Cardiac muscle cell (in vitro differentiated cells and primary cell): ENCODE data around the gene EPS8L3. TPM values are rescaled to one million over a fixed set of nuclear protein-coding genes. Genes with fewer than 3 reads are reported as not detected.

Experiments
- DNase-seq, 2 donors: peaks; one replicate each; pipeline versions ENCODE4 v3.0.0 to v3.0.0-alpha.2; 2010 to 2017; ENCODE audit warnings: low read depth in 1 of 2, low spot score in 1 of 2
- H3K27ac ChIP-seq: fragments of 200-600 bp; sonication (generic); 2 replicates; pipeline ENCODE4 v1.5.1; 2016
- H3K27me3 ChIP-seq: fragments of 200-600 bp; sonication (generic); 2 replicates; pipeline ENCODE4 v1.6.0; 2016; ENCODE audit warnings: control low read depth
- H3K36me3 ChIP-seq: fragments of 200-600 bp; sonication (generic); 2 replicates; pipeline ENCODE4 v1.5.1; 2016; ENCODE audit warnings: control low read depth
- H3K4me1 ChIP-seq: fragments of 200-600 bp; sonication (generic); 2 replicates; pipeline ENCODE4 v1.8.1; 2017; ENCODE audit warnings: low read depth, mild to moderate bottlenecking, mixed run types
- H3K4me3 ChIP-seq: fragments of 200-600 bp; sonication (generic); 2 replicates; pipeline ENCODE4 v1.5.1; 2016; ENCODE audit warnings: mild to moderate bottlenecking
- H3K9me3 ChIP-seq: fragments of 200-600 bp; sonication (generic); 2 replicates; pipeline ENCODE4 v1.5.1; 2017; ENCODE audit warnings: low read depth, mild to moderate bottlenecking, control low read depth
- CTCF ChIP-seq: IDR thresholded peaks from 2 replicates; pipeline ENCODE4 v1.5.1; 2012; ENCODE audit warnings: low read depth, mild to moderate bottlenecking, low read length
- polyA plus RNA-seq: library from polyadenylated mRNA; unstranded; fragments of >200 nt; fragmentation: Nextera tagmentation; extraction: Ambion mirVana; gene quantifications from 2 replicates; pipeline ENCODE4 v1.2.1, GENCODE V29; 2016
- total RNA-seq: library from RNA; depleted of rRNA; stranded (reverse); fragments of >200 nt; gene quantifications from 2 replicates; pipeline ENCODE4 v1.2.3, GENCODE V29; 2016

The EPS8L3 gene
- total and polyA plus RNA-seq, 2 experiments from 2014 or later = 0.28 TPM; not detected in 1

- H3K36me3 ChIP-seq = no peaks in the 10 kb centered on the region
- DNase-seq = peak; percentile 94 to 98
- peak overlapping the region; percentile 66 for H3K27ac ChIP-seq
- peaks cover 50% of the 10 kb centered on the region for H3K4me1 ChIP-seq
- H3K4me3 ChIP-seq = no peak overlapping the region
- peak; percentile 88 for TF ChIP-seq CTCF
- H3K27me3 ChIP-seq = no peaks in the 10 kb centered on the region
- no peaks in the 10 kb centered on the region for H3K9me3 ChIP-seq
Observed at GRCh38 chr1:109792056-109792831, 28.5 kb upstream of the EPS8L3 start.

- Histone ChIP-seq H3K36me3 (no peaks in the 10 kb centered on the region), H3K27me3 (no peaks in the 10 kb centered on the region), H3K27ac (peak overlapping the region; percentile 66), H3K4me3 (no peak overlapping the region), H3K9me3 (no peaks in the 10 kb centered on the region), H3K4me1 (peaks cover 57% of the 10 kb centered on the region)
- DNase-seq = no peak
- TF ChIP-seq CTCF = no peak
Observed at GRCh38 chr1:109791495-109792043, 27.8 kb upstream of the EPS8L3 start.

- H3K4me1 ChIP-seq = peaks cover 60% of the 10 kb centered on the region
- H3K4me3 ChIP-seq = no peak overlapping the region
- DNase-seq = peak; percentile 79 to 91
- no peaks in the 10 kb centered on the region for H3K36me3 ChIP-seq
- no peaks in the 10 kb centered on the region for H3K9me3 ChIP-seq
- H3K27me3 ChIP-seq = no peaks in the 10 kb centered on the region
- peak; percentile 68 for TF ChIP-seq CTCF
- H3K27ac ChIP-seq = peak overlapping the region; percentile 66
Observed at GRCh38 chr1:109790735-109791494, 27.2 kb upstream of the EPS8L3 start.

- no peaks in the 10 kb centered on the region for H3K27me3 ChIP-seq
- H3K4me3 ChIP-seq = no peak overlapping the region
- H3K27ac ChIP-seq = peak overlapping the region; percentile 66
- H3K4me1 ChIP-seq = peaks cover 60% of the 10 kb centered on the region
- no peaks in the 10 kb centered on the region for H3K36me3 ChIP-seq
- no peaks in the 10 kb centered on the region for H3K9me3 ChIP-seq
- DNase-seq = no peak
- TF ChIP-seq CTCF = no peak
Observed at GRCh38 chr1:109790329-109790728, 26.6 kb upstream of the EPS8L3 start.

GRCh38 chr1:109789551-109790180 is 25.9 kb upstream of the EPS8L3 start:
- Histone ChIP-seq H3K36me3 (no peaks in the 10 kb centered on the region), H3K27me3 (no peaks in the 10 kb centered on the region), H3K4me1 (peaks cover 60% of the 10 kb centered on the region), H3K9me3 (no peaks in the 10 kb centered on the region), H3K27ac (peak overlapping the region; percentile 60), H3K4me3 (no peak overlapping the region)
- TF ChIP-seq CTCF = no peak
- no peak for DNase-seq
